Breast epithelium (tissue), 3 donors: ENCODE data around the gene NTRK2.

ENCODE experiments used
- CTCF ChIP-seq, 3 donors: fragments of 450-650 bp; IDR thresholded peaks; one replicate each; pipeline ENCODE4 v1.5.1; 2016 to 2017; ENCODE audit warnings: antibody characterized with exemption in 3 of 3, mild to moderate bottlenecking in 3 of 3, moderate library complexity in 3 of 3
- POLR2A ChIP-seq: fragments of 450-650 bp; IDR thresholded peaks from one replicate; pipeline ENCODE4 v1.6.1; 2016; ENCODE audit warnings: antibody characterized with exemption, mild to moderate bottlenecking, moderate library complexity
- POLR2AphosphoS5 ChIP-seq, 3 donors: sonication (generic); formaldehyde crosslinking; IDR thresholded peaks; one replicate each; pipeline ENCODE4 v1.6.1; 2017; ENCODE audit warnings: antibody characterized with exemption in 3 of 3

GRCh38 chr9:84772511-84772910 is 103.0 kb downstream of the NTRK2 start:
- TF ChIP-seq CTCF (IDR thresholded peaks at IDR 0.05) (no peak), POLR2A (no peak), POLR2AphosphoS5 (IDR thresholded peaks at IDR 0.05) (no peak)
